NT2/D1 (cell line): ENCODE results near the gene RABEP1.

Experiments used
- SUZ12 ChIP-seq: IDR thresholded peaks from 2 replicates; pipeline ENCODE4 v1.6.1; 2011; ENCODE audit not compliant: insufficient read length, insufficient read depth; ENCODE audit errors: extremely low read depth
- ZNF274 ChIP-seq: IDR thresholded peaks from 2 replicates; pipeline ENCODE4 v1.6.1; 2011; ENCODE audit warnings: mild to moderate bottlenecking, low read depth, low read length

DNA sequence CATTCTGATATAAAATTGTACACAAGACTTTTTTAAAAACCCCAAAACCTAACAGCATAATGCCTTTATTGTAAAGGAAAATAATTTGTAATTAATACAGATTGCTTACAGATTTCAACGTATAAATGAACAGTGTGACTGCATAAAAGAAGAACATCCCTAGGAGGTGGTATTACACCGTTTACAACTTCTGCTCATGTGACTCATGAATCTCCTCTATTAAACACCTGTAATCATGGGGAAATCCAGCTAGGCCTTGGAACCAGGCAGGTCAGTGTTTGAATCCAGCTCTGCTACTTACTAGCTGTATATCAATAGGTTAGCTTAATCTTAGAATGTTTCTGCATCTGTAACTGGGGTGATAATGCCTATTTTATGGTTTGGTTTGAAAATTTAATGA, 15.2 kb downstream of the RABEP1 start:
- no peak for TF ChIP-seq ZNF274
- no peak for TF ChIP-seq SUZ12
